Astrocyte of the cerebellum (primary cell): ENCODE data around the gene ARMH2.

Source experiments
- DNase-seq: peaks from one replicate; pipeline ENCODE4 v3.0.0-alpha.2; 2011; ENCODE audit warnings: low read depth
- H3K4me3 ChIP-seq: 2 replicates; pipeline ENCODE4 v1.5.1; 2011; ENCODE audit warnings: mild to moderate bottlenecking, low read depth, low read length, moderate library complexity
- in situ Hi-C: cut with HindIII; loops from 2 replicates; pipeline ENCODE4 v1.10.0; 2017; ENCODE audit warnings: low sequenced_read_pairs
- TF ChIP-seq, protein P1 (sequence below): IDR thresholded peaks from 2 replicates; pipeline ENCODE4 v1.5.1; 2012; ENCODE audit warnings: low read length, low read depth, moderate library complexity, mild to moderate bottlenecking; ENCODE audit errors: missing control alignments

Gene ARMH2

DNA sequence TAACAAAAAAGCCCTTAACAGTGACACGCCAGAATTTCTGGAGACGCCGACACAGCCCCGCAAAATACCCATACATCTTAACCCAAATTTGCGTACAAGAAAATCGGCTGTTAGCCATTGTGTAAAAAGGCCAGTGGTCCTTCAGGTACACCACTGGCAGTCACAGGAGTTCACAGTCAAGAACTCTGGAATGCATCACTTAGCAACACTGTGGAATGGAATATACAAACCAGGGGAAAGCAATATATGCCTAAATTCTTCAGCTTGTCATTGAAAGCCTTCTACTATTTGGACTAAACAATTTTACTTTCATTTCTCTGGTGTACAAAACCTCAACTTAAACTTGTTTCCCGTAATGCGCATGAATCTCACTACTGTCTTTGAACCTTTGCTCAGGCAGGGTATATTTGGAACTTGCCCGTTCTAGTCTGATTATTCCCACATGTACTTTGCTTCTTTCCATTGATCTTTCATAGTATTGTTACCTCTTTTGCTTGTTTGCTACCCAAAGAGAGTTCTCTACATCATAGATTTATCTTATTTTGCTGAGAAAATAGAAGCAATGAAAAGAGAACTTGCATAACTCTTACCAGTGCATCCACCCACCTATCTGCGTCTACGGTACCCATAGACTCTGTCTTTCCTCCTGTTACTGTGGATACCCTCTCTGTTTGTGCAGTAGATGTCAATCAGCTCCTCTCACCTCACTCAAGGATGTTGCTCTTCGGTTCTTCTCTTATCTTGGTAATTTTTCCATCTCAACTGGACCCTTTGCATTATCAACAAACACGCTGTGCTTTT lies at the start of gene ARMH2:
Gene ARMH2 (minus strand): TSS at position 178 of the 801 bp plus-strand sequence. CDS start 60 bp downstream, at position 118.
- in situ Hi-C loops: no loop called here
- H3K4me3 ChIP-seq: no peak within 1 kb of the TSS
- DNase-seq: no peak
- TF ChIP-seq, protein P1, sequence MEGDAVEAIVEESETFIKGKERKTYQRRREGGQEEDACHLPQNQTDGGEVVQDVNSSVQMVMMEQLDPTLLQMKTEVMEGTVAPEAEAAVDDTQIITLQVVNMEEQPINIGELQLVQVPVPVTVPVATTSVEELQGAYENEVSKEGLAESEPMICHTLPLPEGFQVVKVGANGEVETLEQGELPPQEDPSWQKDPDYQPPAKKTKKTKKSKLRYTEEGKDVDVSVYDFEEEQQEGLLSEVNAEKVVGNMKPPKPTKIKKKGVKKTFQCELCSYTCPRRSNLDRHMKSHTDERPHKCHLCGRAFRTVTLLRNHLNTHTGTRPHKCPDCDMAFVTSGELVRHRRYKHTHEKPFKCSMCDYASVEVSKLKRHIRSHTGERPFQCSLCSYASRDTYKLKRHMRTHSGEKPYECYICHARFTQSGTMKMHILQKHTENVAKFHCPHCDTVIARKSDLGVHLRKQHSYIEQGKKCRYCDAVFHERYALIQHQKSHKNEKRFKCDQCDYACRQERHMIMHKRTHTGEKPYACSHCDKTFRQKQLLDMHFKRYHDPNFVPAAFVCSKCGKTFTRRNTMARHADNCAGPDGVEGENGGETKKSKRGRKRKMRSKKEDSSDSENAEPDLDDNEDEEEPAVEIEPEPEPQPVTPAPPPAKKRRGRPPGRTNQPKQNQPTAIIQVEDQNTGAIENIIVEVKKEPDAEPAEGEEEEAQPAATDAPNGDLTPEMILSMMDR: no peak

DNA sequence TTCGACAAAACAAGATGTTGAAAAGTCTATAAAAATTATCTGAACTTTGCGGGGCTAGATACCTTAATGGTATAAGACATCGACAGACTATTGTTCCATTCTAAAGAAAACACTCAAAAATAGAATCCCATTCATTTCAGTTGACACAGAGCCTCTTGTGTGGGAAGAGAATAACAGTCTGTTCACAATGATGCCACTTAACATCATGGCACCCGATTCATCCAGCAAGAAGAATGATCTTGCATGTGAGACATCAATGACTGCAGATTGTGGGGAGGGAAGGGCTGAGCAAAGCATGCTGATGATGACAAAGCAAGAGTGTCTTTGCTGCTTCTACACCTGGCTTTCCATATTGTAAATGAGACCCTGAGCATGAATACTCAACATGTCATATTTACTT lies 49.7 kb upstream of the ARMH2 start:
- no peak overlapping the region for H3K4me3 ChIP-seq
- no peak for DNase-seq
- in situ Hi-C loops: no loop called here
- TF ChIP-seq, protein P1: no peak

DNA sequence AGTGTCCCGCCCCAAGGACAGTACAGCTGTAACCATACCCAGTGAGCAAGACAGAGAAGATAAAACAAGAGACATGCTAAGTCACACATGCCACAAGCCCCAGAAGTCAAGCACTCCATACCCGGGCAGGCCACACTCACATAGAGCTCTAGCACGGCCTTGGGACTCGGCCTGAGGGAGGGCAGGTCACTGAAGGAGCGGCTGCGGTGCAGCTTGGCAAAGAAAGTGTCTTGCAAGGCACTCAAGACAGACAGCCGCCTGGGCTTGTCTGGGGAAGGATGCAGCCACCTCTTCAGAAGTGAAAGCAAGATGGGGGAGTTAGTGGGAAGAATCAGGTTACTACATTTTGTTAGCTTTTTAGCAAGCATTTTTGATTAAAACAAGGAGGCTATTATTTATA lies 48.7 kb upstream of the ARMH2 start:
- no peak overlapping the region for H3K4me3 ChIP-seq
- TF ChIP-seq, protein P1: no peak
- no peak for DNase-seq
- in situ Hi-C loops: no loop called here

DNA sequence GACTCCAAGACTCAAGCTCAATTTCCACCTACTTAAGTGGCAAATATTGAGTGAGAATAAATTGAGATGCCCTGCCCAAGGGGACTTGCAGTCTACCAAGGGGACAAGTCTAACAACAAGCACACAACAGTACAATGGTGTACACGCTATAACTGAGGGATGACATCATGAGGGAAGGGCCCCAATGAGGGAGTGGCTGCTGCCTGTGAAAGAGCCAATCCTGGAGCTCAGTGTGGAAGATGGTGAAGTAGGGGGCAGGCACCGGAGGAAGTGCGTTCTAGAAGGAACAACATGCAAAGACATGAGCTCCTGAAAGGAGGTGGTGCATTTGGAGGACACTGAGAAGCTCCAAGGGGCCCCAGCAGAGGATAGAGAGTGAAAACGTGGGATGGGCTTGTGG lies 46.9 kb upstream of the ARMH2 start:
- TF ChIP-seq, protein P1: no peak
- in situ Hi-C loops: no loop called here
- no peak for DNase-seq
- H3K4me3 ChIP-seq: no peak overlapping the region

DNA sequence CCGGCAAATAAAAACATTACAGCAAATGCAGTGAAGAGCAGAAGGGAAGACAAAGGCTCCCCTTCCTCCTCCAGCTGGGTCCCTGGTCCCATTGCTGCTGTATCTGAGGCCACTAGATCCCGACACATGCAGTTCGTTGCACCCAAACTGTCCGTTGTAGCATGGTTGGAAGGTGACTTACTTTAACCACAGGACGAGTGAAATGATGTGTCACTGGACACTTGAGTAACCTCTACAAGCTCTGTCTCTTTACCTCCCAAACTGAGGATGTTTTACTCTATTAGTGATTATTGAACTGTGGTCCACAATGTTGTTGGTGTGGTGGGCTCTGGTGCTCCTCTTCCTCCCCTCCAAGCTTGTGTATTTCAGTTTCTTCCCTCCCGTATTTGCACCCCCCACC lies 46.2 kb upstream of the ARMH2 start:
- DNase-seq: no peak
- in situ Hi-C loops: no loop called here
- no peak overlapping the region for H3K4me3 ChIP-seq
- TF ChIP-seq, protein P1: no peak

DNA sequence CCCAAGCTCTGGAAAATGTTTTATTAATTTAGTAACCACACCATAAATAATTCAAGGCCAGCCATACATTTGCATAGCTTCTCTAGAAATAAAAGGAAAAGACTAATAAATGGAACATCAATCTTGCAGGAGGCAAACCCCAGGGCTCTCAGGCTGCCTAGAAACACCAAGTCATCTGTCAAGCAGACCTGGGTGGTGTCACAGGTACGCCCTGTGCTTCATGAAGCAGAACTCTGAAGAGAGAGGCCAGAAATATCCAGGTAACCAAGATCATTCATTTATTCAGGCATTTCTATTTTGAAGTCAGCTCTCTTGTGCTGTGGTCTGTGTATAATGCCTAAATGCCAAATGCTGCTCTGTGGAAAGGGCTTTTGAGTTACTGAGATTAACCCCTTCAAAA lies 45.3 kb upstream of the ARMH2 start:
- H3K4me3 ChIP-seq: no peak overlapping the region
- DNase-seq: no peak
- TF ChIP-seq, protein P1: no peak
- in situ Hi-C loops: no loop called here
